Stomach smooth muscle (tissue), 2 donors: ENCODE results near the gene BTF3.

Experiments
- H3K27ac ChIP-seq: one replicate; pipeline ENCODE4 v1.7.0; 2013; ENCODE audit warnings: mild to moderate bottlenecking, low read length, inconsistent platforms
- H3K27me3 ChIP-seq, 2 donors: one replicate each; pipeline ENCODE4 v1.7.0; 2013; ENCODE audit warnings: low read length in 2 of 2; ENCODE audit not compliant: insufficient read depth in 2 of 2, control insufficient read depth in 1 of 2
- H3K36me3 ChIP-seq, 2 donors: one replicate each; pipeline ENCODE4 v1.7.0; 2013; ENCODE audit warnings: low read length in 2 of 2; ENCODE audit not compliant: control insufficient read depth in 2 of 2, insufficient read depth in 2 of 2
- H3K4me1 ChIP-seq: one replicate; pipeline ENCODE4 v1.7.0; 2013; ENCODE audit warnings: low read length; ENCODE audit not compliant: control insufficient read depth, insufficient read depth
- H3K4me3 ChIP-seq, 2 donors: one replicate each; pipeline ENCODE4 v1.7.0; 2013; ENCODE audit warnings: low read length in 2 of 2
- H3K9ac ChIP-seq, 2 donors: one replicate each; pipeline ENCODE4 v1.7.0; 2013; ENCODE audit warnings: low read length in 2 of 2, mild to moderate bottlenecking in 1 of 2
- H3K9me3 ChIP-seq, 2 donors: one replicate each; pipeline ENCODE4 v1.7.0; 2013; ENCODE audit warnings: low read length in 2 of 2; ENCODE audit not compliant: control insufficient read depth in 2 of 2
- donor health status: healthy.
- donor health status: Pancreatic carcinoma.

BTF3 gene

GRCh38 chr5:73523861-73524260 lies 25.6 kb downstream of the BTF3 start:
- peaks cover 8% of the 10 kb centered on the region for H3K4me1 ChIP-seq
- H3K27ac ChIP-seq, result no peak overlapping the region
- H3K27me3 ChIP-seq, result no peaks in the 10 kb centered on the region

GRCh38 chr5:73525606-73526203 lies 27.5 kb downstream of the BTF3 start:
- H3K9me3 ChIP-seq, result no peaks in the 10 kb centered on the region
- H3K27me3 ChIP-seq, result no peaks in the 10 kb centered on the region
- no peak overlapping the region for H3K27ac ChIP-seq
- H3K4me3 ChIP-seq, result no peak overlapping the region
- H3K36me3 ChIP-seq, result no peaks in the 10 kb centered on the region
- H3K9ac ChIP-seq, result no peak overlapping the region
- peaks cover 5% of the 10 kb centered on the region for H3K4me1 ChIP-seq

More at GRCh38 chr5:73523861-73524260, 25.6 kb downstream of the BTF3 start:
- Histone ChIP-seq H3K9ac (no peak overlapping the region), H3K9me3 (no peaks in the 10 kb centered on the region), H3K36me3 (no peaks in the 10 kb centered on the region), H3K4me3 (no peak overlapping the region)

- Histone ChIP-seq H3K36me3 (no peaks in the 10 kb centered on the region), H3K27me3 (no peaks in the 10 kb centered on the region), H3K4me3 (no peak overlapping the region), H3K9me3 (no peaks in the 10 kb centered on the region), H3K4me1 (peaks cover 3% of the 10 kb centered on the region), H3K27ac (no peak overlapping the region), H3K9ac (no peak overlapping the region)
Observed at GRCh38 chr5:73528248-73528647, 30.0 kb downstream of the BTF3 start.

GRCh38 chr5:73529081-73529480 lies 30.8 kb downstream of the BTF3 start:
- H3K9ac ChIP-seq, result no peak overlapping the region
- no peaks in the 10 kb centered on the region for H3K9me3 ChIP-seq
- H3K27me3 ChIP-seq, result no peaks in the 10 kb centered on the region
- H3K4me1 ChIP-seq, result peaks cover 3% of the 10 kb centered on the region
- H3K27ac ChIP-seq, result no peak overlapping the region
- H3K36me3 ChIP-seq, result no peaks in the 10 kb centered on the region
- no peak overlapping the region for H3K4me3 ChIP-seq

- H3K4me3 ChIP-seq, result no peak overlapping the region
- no peaks in the 10 kb centered on the region for H3K4me1 ChIP-seq
- H3K27me3 ChIP-seq, result no peaks in the 10 kb centered on the region
- H3K9ac ChIP-seq, result no peak overlapping the region
- no peaks in the 10 kb centered on the region for H3K9me3 ChIP-seq
- H3K27ac ChIP-seq, result no peak overlapping the region
- H3K36me3 ChIP-seq, result no peaks in the 10 kb centered on the region
Observed at GRCh38 chr5:73531356-73531755, 33.1 kb downstream of the BTF3 start.

- Histone ChIP-seq H3K9me3 (no peaks in the 10 kb centered on the region), H3K4me1 (no peaks in the 10 kb centered on the region), H3K4me3 (no peak overlapping the region)
Observed at GRCh38 chr5:73532195-73532594, 34.0 kb downstream of the BTF3 start.

GRCh38 chr5:73534011-73534644 lies 35.9 kb downstream of the BTF3 start:
- no peaks in the 10 kb centered on the region for H3K9me3 ChIP-seq
- no peaks in the 10 kb centered on the region for H3K36me3 ChIP-seq
- H3K4me3 ChIP-seq, result no peak overlapping the region
- no peaks in the 10 kb centered on the region for H3K27me3 ChIP-seq
- no peak overlapping the region for H3K27ac ChIP-seq
- no peaks in the 10 kb centered on the region for H3K4me1 ChIP-seq
- no peak overlapping the region for H3K9ac ChIP-seq

More at GRCh38 chr5:73532195-73532594, 34.0 kb downstream of the BTF3 start:
- no peaks in the 10 kb centered on the region for H3K27me3 ChIP-seq
- H3K36me3 ChIP-seq, result no peaks in the 10 kb centered on the region
- H3K9ac ChIP-seq, result no peak overlapping the region
- no peak overlapping the region for H3K27ac ChIP-seq

- H3K4me1 ChIP-seq, result no peaks in the 10 kb centered on the region
Observed at GRCh38 chr5:73534971-73535370, 36.7 kb downstream of the BTF3 start.

GRCh38 chr5:73539730-73540129 lies 41.5 kb downstream of the BTF3 start:
- H3K36me3 ChIP-seq, result no peaks in the 10 kb centered on the region
- no peaks in the 10 kb centered on the region for H3K4me1 ChIP-seq
- H3K27ac ChIP-seq, result no peak overlapping the region
- no peak overlapping the region for H3K4me3 ChIP-seq
- no peaks in the 10 kb centered on the region for H3K9me3 ChIP-seq
- no peaks in the 10 kb centered on the region for H3K27me3 ChIP-seq
- H3K9ac ChIP-seq, result no peak overlapping the region

More at GRCh38 chr5:73534971-73535370, 36.7 kb downstream of the BTF3 start:
- no peak overlapping the region for H3K4me3 ChIP-seq
- no peaks in the 10 kb centered on the region for H3K27me3 ChIP-seq
- H3K9me3 ChIP-seq, result no peaks in the 10 kb centered on the region
- H3K9ac ChIP-seq, result no peak overlapping the region
- no peaks in the 10 kb centered on the region for H3K36me3 ChIP-seq
- no peak overlapping the region for H3K27ac ChIP-seq

GRCh38 chr5:73540192-73540591 lies 42.0 kb downstream of the BTF3 start:
- no peak overlapping the region for H3K9ac ChIP-seq
- H3K27ac ChIP-seq, result no peak overlapping the region
- H3K4me1 ChIP-seq, result no peaks in the 10 kb centered on the region
- H3K9me3 ChIP-seq, result no peaks in the 10 kb centered on the region
- H3K36me3 ChIP-seq, result no peaks in the 10 kb centered on the region
- H3K27me3 ChIP-seq, result no peaks in the 10 kb centered on the region
- H3K4me3 ChIP-seq, result no peak overlapping the region

- Histone ChIP-seq H3K4me1 (no peaks in the 10 kb centered on the region), H3K9me3 (no peaks in the 10 kb centered on the region), H3K36me3 (no peaks in the 10 kb centered on the region), H3K27me3 (no peaks in the 10 kb centered on the region), H3K27ac (no peak overlapping the region), H3K9ac (no peak overlapping the region), H3K4me3 (no peak overlapping the region)
Observed at GRCh38 chr5:73542020-73542419, 43.8 kb downstream of the BTF3 start.
